Measurements from ENCODE around the gene DRICH1. TPM values are rescaled to one million over a fixed set of nuclear protein-coding genes. Genes with fewer than 3 reads are reported as not detected.

The DRICH1 gene
- total RNA-seq (1 to 10 TPM; 1.7 to 2.2 TPM), total RNA-seq (0 to 4.9 (median 0.64) reads per million in 172 experiments)
- 0.47 TPM for polyA plus RNA-seq (2013, experiment 1 of 2)
- polyA plus RNA-seq (2013, experiment 2 of 2), result 1.6 TPM

GRCh38 chr22:23632178-23632577, at the start of gene DRICH1:
Gene DRICH1 (minus strand): TSS chr22:23632321. CDS start chr22:23632023, 298 bp downstream.
- H3K27me3 Mint-ChIP-seq, result no peaks in the 10 kb centered on the region
- DNase-seq, result no peak
- TF ChIP-seq CTCF (IDR thresholded peaks at IDR 0.05), result no peak
- ChIA-PET POLR2A (no interaction called here), CTCF (no interaction called here)
- Histone ChIP-seq H3K27me3 (ENCODE audit: control insufficient read depth in 1 of 2, insufficient read depth in 2 of 2, low read length in 2 of 2) (no peaks in the 10 kb centered on the region), H3K4me3 (ENCODE audit: low read length) (no peak within 1 kb of the TSS), H3K27ac (ENCODE audit: low read depth in 1 of 2, low read length in 2 of 2) (no peak within 1 kb of the TSS), H3K9me3 (ENCODE audit: control insufficient read depth in 1 of 2, insufficient read depth in 1 of 2, low read length in 2 of 2) (no peaks in the 10 kb centered on the region), H3K36me3 (ENCODE audit: insufficient read depth, low read length) (no peaks in the 10 kb centered on the region), H3K4me1 (ENCODE audit: insufficient read depth, low read length) (no peaks in the 10 kb centered on the region)
- no peaks in the 10 kb centered on the region for H3K9me3 Mint-ChIP-seq
- intact Hi-C loops (cut with DNase I, micrococcal nuclease), result no loop called here
- no peaks in the 10 kb centered on the region for H3K4me1 Mint-ChIP-seq (ENCODE audit: low read depth)
- H3K4me3 Mint-ChIP-seq, result no peak within 1 kb of the TSS
- ATAC-seq (ENCODE audit: poor library complexity), result no peak
- peaks cover 3% of the 10 kb centered on the region for H3K36me3 Mint-ChIP-seq (ENCODE audit: low read depth)
- H3K27ac Mint-ChIP-seq, result no peak within 1 kb of the TSS

- DNase-seq (no peak), ATAC-seq (ENCODE audit: poor library complexity) (no peak)
- no peaks in the 10 kb centered on the region for H3K9me3 Mint-ChIP-seq
- Histone ChIP-seq H3K4me1 (ENCODE audit: insufficient read depth, low read length) (peaks cover 3% of the 10 kb centered on the region), H3K36me3 (ENCODE audit: insufficient read depth, low read length) (peaks cover 35% of the 10 kb centered on the region), H3K4me3 (ENCODE audit: low read length) (no peak overlapping the region), H3K9me3 (ENCODE audit: control insufficient read depth in 1 of 2, insufficient read depth in 1 of 2, low read length in 2 of 2) (no peaks in the 10 kb centered on the region), H3K27ac (ENCODE audit: low read depth in 1 of 2, low read length in 2 of 2) (no peak overlapping the region), H3K27me3 (ENCODE audit: control insufficient read depth in 1 of 2, insufficient read depth in 2 of 2, low read length in 2 of 2) (no peaks in the 10 kb centered on the region)
- H3K36me3 Mint-ChIP-seq (ENCODE audit: low read depth), result peaks cover 51% of the 10 kb centered on the region
- no peak overlapping the region for H3K27ac Mint-ChIP-seq
- intact Hi-C loops (cut with DNase I, micrococcal nuclease), result no loop called here
- no peak for TF ChIP-seq CTCF (IDR thresholded peaks at IDR 0.05)
- ChIA-PET CTCF (no interaction called here), POLR2A (no interaction called here)
- peaks cover 9% of the 10 kb centered on the region for H3K4me1 Mint-ChIP-seq (ENCODE audit: low read depth)
- no peak overlapping the region for H3K4me3 Mint-ChIP-seq
- H3K27me3 Mint-ChIP-seq, result no peaks in the 10 kb centered on the region
These were observed 49.1 kb upstream of the DRICH1 start for GRCh38 chr22:23681026-23681809.

GRCh38 chr22:23678133-23678532, 46.0 kb upstream of the DRICH1 start:
- no peaks in the 10 kb centered on the region for H3K27me3 ChIP-seq (ENCODE audit: control insufficient read depth in 1 of 2, insufficient read depth in 2 of 2, low read length in 2 of 2)
- H3K27ac Mint-ChIP-seq, result no peak overlapping the region
- H3K36me3 ChIP-seq (ENCODE audit: insufficient read depth, low read length), result peaks cover 27% of the 10 kb centered on the region
- DNase-seq, result no peak
- peaks cover 9% of the 10 kb centered on the region for H3K4me1 Mint-ChIP-seq (ENCODE audit: low read depth)
- ChIA-PET POLR2A (no interaction called here), CTCF (no interaction called here)
- intact Hi-C loops (cut with DNase I, micrococcal nuclease), result no loop called here
- peaks cover 55% of the 10 kb centered on the region for H3K36me3 Mint-ChIP-seq (ENCODE audit: low read depth)
- no peak overlapping the region for H3K4me3 ChIP-seq (ENCODE audit: low read length)
- H3K4me3 Mint-ChIP-seq, result no peak overlapping the region
- no peak for ATAC-seq (ENCODE audit: poor library complexity)
- no peak overlapping the region for H3K27ac ChIP-seq (ENCODE audit: low read depth in 1 of 2, low read length in 2 of 2)
- TF ChIP-seq CTCF (IDR thresholded peaks at IDR 0.05), result no peak
- no peaks in the 10 kb centered on the region for H3K27me3 Mint-ChIP-seq
- no peaks in the 10 kb centered on the region for H3K9me3 Mint-ChIP-seq
- H3K9me3 ChIP-seq (ENCODE audit: control insufficient read depth in 1 of 2, insufficient read depth in 1 of 2, low read length in 2 of 2), result no peaks in the 10 kb centered on the region
- peaks cover 11% of the 10 kb centered on the region for H3K4me1 ChIP-seq (ENCODE audit: insufficient read depth, low read length)
